22Rv1 (cell line): ENCODE measurements around the gene STIL.

Source experiments
- ZFX ChIP-seq: fragments of 450-650 bp; IDR thresholded peaks from 2 replicates; pipeline ENCODE4 v1.6.1; 2017; ENCODE audit warnings: antibody characterized with exemption, borderline replicate concordance
- TF ChIP-seq, protein P1 (sequence below): fragments of 450-650 bp; IDR thresholded peaks from 2 replicates; pipeline ENCODE4 v1.5.1; 2017; ENCODE audit warnings: mild to moderate bottlenecking

GRCh38 chr1:47249755-47250154 lies 64.2 kb downstream of the STIL start:
- TF ChIP-seq, protein P1, sequence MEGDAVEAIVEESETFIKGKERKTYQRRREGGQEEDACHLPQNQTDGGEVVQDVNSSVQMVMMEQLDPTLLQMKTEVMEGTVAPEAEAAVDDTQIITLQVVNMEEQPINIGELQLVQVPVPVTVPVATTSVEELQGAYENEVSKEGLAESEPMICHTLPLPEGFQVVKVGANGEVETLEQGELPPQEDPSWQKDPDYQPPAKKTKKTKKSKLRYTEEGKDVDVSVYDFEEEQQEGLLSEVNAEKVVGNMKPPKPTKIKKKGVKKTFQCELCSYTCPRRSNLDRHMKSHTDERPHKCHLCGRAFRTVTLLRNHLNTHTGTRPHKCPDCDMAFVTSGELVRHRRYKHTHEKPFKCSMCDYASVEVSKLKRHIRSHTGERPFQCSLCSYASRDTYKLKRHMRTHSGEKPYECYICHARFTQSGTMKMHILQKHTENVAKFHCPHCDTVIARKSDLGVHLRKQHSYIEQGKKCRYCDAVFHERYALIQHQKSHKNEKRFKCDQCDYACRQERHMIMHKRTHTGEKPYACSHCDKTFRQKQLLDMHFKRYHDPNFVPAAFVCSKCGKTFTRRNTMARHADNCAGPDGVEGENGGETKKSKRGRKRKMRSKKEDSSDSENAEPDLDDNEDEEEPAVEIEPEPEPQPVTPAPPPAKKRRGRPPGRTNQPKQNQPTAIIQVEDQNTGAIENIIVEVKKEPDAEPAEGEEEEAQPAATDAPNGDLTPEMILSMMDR = no peak
- no peak for TF ChIP-seq ZFX
